Activated T-helper 9 cell treated with anti-CD3 and anti-CD28 coated beads, Interleukin-2, amount 50 U/mL, for 16 hours (primary cell): ENCODE measurements around the gene AHSP.
"Not testable (repeated sequence)": the region's sequence is repeated elsewhere in the genome, so short reads cannot be mapped to it uniquely, and the experiment has no call there.

Experiments
- DNase-seq: peaks from one replicate; pipeline ENCODE4 v3.0.0-alpha.2; 2020; ENCODE audit warnings: low read depth

The AHSP gene

DNA sequence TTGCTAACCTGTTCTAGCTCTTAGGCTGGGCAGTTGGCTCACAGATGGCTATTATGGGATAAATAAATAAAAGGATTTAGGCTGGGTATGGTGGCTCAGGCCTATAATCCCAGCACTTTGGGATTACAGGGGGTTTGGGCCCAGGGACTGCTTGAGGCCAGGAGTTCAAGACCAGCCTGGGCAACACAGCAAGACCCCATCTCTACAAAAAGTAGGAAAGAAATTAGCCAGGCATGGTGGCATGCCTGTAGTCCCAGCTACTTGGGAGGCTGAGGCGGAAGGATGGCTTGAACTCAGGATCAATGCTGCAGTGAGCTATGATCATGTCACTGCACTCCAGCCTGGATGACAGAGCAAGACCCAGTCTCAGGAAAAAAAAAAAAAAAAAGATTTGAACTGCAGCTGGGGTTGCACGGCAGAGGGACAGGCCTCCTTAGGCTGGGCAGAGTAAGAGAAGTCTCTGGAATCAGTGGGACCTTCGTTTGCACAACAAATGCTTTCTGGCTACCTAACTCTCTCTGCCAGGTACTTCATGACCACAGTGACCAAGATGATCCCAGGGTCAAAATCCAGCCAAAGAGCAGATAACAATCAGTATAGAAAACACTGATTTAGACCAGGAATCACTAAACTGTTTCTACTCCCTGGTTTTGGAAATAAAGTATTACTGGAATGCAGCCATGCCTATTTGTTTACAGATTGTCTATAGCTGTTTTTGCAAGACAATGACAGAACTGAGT is 26.3 kb upstream of the AHSP start:
- DNase-seq = no peak

DNA sequence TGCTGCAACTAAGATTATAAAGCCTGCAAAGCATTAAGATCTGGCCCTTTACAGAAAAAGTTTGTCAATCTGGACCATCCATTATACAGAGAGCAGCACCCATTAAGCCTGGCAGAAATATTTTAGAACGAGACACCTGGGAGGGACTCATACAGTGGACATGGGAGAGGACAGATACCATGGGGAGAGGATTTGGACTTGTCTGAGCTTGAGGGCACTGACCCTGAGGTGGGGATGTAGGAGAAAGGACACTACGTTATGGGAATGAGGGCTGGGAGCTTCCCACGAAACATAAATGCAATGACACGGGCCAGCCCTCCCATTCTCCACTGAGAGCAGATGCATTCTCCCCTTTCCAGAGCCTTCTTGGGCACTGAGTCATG is 25.7 kb upstream of the AHSP start:
- no peak for DNase-seq

DNA sequence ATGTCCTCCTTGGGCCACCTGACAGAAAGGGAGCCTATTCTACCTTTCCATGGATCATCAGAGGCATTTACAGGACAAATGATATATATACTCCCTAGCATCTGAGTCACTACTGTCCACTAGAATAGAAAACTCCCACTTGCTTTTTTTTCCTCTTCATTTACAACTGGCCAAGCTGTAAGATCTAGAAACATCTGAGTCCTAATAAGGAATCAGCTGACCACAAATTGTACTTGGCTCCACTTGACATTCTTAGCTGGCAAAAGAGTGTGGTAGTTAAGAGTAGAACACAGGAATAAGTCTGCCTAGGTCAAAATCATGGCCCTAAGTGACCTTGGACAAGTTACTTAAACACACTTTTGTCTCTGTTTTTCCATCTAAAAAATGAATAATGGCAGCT is 24.7 kb upstream of the AHSP start:
- no peak for DNase-seq

DNA sequence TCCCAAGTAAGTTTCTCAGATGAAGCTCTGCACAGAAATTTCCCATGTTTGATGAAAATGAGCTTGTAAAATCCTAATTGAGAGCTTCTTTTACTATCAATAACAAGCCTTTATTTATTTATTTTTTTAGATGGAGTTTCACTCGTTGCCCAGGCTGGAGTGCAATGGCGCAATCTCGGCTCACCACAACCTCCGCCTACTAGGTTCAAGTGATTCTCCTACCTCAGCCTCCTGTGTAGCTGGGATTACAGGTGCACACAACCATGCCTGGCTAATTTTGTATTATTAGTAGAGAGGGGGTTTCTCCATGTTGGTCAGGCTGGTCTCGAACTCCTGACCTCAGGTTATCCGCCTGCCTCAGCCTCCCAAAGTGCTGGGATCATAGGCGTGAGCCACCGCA is 24.1 kb upstream of the AHSP start:
- DNase-seq = not testable (repeated sequence)

DNA sequence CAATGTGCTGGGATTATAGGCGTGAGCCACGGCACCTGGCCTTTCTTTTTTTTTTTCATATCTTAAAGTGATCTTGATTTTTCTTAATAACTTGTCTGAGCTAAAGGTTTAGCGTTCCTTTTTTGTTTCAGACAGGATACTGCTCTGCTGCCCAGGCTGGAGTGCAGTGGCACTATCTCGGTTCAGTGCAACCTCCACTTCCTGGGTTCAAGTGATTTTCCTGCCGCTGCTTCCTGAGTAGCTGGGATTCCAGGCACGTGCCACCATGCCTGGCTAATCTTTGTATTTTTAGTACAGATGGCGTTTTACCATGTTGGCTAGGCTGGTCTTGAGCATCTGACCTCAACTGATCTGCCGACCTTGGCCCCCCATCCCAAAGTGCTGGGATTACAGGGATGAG is 23.5 kb upstream of the AHSP start:
- no peak for DNase-seq

DNA sequence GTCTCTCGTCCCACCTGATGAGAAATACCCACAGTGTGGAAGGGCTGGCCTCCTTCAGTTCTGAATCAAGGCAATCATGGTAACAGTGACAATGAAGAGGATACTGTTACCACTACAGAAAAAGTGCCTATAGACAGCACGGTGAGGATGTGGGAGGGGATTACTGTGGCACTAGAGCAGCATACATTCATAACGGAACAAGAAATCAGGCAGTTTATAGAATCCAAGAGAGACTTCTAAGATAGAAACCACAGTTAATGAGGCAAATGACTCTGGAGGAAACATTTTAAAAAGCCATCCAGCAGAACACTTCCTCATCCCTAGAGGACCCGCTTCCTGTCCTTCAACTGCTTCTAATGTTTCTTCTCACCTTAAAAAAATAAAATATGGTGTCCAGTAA is 22.2 kb upstream of the AHSP start:
- DNase-seq = no peak

DNA sequence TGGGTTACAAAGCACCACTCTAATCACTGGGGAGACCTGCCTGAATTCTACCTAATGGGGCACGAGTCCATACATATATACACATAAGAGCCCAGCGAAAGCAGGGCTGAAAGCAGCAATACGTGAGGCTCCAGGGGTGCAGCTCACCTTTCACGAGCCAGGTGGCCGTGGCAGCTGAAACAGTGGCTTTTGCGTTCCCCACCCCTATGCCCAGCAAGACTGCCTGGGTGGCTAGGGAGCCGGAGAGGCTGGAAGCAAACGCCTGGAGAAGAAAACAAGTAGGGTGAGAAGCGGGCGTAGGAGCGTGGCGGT is 20.1 kb upstream of the AHSP start:
- DNase-seq = no peak

DNA sequence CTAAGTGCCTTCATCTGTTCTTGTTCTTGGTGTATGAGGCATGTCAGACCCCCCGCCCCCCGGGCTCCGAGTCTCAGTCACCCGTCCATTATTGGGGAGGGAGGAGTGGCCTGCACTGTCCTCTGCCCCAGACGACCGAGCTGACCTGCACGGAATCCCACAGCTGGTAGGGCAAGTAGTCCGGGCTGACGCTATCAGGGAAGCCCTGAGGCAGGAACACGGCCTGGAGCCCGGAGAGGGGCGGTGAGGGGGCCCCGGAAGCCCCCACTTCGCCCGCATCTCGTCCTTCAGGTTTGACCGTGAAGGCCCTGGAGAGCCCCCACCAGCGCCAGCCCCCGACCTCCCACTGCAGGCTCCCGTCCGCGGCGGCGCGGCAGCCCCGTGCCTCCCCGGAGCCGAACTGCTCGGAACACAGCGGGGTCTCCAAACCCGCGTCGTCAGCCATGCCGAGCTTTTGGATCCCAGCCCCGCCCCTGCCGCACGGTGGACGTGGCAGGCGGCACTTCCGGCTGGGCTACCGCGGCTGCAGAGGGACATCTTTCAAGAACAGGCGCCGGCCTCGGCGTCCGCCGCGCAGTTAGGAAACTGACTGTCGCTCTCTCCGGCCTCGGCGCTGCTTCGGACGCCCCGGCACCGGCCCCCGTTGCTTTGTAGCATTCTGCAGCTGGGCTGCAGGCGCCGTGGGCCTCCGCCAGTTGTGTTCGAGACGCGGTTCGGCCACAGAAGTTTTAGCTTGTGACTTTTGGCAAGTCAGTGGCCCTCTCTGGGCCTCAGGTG is 19.6 kb upstream of the AHSP start, which contains the start of gene RUSF1:
Gene RUSF1 (minus strand): TSS at position 463 of the 777 bp plus-strand sequence. CDS start 18 bp downstream, at position 445.
- DNase-seq = peak; percentile 72

DNA sequence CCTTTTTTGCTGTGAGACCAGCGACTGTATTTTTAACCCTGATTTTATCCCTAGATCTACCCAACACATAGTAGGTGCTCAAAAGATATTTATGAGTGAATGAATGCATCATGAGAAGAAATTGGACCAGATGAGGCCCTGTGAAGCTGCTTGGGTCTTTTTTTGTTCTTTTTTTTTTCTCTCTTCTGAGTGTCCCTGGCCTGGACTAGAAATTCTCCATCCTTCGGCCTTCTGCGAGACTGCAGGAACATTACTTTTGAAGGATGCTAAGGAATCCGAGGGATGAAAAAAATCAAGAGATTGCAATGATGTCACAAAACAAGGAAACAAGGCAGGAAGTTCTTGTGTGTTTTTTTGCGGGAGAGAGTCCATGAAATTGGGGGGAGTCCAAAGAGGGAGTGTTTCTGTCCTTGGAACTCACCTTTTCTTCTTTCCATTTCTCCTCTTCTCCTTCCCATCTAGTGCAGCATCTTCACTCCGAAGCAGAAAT is 18.9 kb upstream of the AHSP start:
- no peak for DNase-seq

DNA sequence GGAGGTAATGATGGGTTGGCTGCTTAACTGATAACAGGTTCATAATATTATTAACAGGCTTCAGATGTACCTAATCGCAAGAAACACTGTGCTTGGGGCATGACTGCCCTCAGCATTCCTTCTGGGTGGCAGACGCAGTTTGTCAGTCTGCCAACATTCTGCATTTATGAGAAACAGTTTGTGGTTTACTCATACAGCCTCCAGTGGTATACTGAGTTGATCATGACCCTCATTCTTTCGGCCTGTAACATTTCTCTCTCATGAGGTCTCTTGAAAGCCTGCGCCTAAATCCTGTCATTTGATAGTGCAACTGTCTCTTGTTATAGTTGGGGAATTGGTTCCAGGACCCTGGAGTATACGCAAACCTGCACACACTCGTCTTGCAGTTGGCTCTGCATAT is 14.6 kb upstream of the AHSP start:
- DNase-seq = no peak

DNA sequence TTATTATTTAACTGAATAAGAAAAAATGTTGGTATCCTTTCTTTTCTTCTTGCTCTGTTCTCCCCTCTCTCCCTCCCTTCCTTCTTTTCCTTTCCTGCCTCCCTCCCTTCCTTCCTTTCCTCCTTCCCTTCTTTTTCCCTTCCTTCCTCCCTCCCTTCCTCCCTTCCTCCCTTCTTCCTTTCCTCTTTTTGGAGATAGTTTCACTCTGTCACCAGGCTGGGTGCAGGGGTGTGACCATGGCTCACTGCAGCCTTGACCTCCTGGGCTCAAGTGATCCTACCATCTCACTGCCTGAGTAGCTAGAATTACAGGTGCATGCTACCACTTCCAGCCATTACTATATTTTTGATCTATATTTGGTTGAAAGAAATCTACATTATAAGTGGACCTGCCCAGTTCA is 13.8 kb upstream of the AHSP start:
- no peak for DNase-seq

DNA sequence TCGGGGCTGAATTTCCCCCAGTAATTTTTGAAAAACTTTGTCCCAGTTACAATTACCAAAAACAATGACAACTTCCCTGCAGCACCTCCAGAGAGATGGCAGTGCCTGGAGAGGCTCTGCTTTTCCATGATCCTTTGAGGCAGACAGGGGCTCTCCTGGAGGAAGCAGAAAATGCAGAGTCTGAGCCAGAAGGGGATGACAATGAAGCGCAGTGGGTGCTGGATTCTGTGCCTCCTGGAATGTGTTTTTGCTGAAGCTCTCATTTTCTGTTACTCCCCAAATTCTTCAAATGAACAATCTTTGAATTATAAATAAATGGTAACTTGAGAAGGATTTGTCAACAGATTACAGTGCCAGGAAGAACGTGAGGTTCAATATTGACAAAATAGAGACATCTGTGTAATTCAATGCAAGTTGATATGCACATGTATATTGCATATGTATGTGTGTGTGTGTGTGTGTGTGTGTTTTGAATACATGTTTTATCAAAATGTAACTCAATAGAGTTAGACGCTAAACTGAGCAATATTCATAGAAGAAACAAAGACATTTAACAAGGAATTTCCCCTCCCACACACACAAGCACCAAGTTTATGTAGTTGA is 9.8 kb upstream of the AHSP start:
- DNase-seq = no peak

DNA sequence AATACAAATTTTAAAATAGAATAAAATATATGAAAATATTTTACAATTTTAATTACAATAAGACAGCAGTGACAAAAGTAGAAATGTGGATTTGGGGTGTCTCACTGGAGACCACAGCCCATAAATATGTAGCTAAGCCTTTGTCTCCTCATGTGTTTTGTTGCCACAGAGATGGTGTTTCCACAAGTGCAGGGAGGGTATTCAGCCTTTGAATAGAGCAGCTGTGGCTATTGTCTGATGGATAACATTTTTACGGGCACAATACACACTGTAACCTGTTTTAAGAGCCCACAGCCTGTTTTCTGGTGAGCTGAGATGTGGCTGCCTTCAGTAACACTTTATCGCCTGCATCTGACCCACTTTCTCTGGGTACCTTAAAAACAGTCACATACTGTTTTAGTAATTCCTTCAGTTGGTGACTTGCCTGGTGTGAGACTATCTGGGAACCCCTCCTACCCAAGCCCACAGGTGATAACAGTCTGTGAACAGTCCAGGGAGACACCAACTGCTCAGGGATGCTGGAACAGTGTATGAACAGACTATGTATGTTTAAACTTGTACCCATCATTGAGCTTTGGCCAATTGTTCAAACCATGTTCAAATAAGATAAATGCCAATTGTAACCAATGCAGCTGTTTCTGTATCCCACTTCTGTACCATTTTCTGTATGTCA is 7.8 kb upstream of the AHSP start:
- no peak for DNase-seq

DNA sequence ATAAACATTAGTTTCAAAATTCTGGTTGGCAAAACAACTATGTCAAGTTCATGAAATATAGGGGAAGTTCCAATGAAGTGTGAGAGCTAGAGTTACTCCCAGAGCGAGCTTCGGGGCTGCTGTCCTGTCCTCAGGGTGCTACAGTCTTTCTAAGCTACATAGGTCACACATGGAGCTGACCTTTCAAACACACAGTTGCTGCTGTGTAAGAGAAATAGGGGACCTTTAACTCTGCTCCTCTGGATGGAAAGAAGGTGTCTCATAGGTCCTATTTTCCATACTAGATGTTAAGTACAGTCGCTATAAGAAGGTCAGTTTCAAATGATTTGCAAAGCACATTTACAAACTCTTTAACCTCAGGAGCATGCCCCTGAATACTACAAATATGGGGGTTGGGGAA is 6.3 kb upstream of the AHSP start:
- DNase-seq = no peak

DNA sequence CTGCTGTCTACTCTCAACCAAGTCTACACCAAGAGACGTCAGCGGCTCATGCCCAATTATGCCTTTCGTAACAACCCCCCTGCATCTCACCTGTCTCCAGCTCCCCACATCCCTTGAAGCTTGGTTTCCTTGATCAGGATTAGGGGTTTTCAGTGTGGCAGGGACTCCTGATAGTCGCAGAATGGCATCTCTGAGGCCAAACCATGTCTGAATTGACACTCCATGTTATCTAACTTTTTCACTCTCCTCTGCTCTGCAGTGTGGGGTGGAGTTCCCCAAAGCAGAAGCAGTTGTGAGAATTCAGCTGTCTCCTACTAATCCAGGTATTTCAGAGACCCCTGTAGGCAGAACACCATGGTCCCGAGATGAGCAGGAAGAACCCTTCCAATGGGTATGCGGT is 5.6 kb upstream of the AHSP start:
- DNase-seq = no peak

DNA sequence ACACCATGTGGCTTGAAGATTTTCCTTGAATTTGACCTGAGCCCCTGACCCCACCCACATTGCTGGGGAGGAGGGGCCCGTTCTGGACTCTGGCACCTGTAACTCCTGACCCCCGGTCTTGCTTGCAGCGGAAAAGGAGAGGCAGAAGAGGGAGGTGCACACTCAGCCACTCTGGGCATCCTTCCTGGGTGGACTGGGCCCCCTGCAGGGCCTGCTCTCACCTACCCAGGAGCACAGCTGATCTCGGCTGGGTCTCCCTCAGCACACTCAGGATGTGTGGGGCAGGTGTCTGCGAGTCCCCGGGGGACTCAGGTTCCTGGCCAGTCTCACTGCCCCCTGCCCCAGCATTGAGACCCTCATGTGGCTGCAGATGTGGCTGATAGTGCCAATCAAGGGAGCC is 3.9 kb upstream of the AHSP start:
- not testable (repeated sequence) for DNase-seq

DNA sequence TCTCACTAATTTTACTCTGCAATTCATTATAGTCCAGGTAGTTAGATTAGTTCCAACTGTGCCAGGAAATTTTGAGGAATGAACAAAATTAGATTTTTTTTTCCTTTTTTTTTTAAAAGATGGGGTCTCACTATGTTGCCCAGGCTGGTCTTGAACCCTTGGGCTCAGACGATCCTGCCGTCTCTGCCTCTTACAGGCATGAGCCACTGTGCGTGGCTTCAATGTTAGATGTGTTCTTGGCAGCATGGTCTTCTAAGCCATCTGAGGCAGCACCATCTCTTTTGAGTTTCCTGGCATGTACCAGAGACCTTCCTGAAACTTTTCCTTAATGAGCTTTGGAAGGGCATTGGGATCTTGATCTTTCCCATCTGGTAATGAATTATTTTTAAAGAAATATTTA is 2.6 kb upstream of the AHSP start:
- no peak for DNase-seq

DNA sequence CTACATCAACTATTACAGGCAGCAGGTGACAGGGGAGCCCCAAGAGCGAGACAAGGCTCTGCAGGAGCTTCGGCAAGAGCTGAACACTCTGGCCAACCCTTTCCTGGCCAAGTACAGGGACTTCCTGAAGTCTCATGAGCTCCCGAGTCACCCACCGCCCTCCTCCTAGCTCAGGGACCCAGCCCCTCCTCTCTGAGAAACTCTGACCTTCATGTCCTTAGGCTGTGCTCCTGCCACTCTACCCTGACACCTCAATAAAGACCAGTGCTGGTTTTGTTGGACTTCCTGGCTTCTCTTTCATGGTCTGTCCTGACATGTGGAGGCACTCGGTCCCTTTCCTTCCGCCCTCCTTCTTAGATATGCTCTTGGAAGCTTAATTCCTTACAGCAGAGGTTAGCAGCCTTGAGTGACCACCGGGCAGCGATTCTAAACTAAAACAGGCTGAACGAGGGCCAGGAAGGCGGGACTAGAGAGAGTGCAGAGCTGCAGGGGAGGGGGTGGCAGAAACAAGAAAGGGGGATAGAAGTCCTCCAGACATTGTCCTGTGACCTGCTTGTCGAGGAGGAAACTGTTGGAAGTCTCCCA is 915 bp downstream of the AHSP start:
- no peak for DNase-seq

DNA sequence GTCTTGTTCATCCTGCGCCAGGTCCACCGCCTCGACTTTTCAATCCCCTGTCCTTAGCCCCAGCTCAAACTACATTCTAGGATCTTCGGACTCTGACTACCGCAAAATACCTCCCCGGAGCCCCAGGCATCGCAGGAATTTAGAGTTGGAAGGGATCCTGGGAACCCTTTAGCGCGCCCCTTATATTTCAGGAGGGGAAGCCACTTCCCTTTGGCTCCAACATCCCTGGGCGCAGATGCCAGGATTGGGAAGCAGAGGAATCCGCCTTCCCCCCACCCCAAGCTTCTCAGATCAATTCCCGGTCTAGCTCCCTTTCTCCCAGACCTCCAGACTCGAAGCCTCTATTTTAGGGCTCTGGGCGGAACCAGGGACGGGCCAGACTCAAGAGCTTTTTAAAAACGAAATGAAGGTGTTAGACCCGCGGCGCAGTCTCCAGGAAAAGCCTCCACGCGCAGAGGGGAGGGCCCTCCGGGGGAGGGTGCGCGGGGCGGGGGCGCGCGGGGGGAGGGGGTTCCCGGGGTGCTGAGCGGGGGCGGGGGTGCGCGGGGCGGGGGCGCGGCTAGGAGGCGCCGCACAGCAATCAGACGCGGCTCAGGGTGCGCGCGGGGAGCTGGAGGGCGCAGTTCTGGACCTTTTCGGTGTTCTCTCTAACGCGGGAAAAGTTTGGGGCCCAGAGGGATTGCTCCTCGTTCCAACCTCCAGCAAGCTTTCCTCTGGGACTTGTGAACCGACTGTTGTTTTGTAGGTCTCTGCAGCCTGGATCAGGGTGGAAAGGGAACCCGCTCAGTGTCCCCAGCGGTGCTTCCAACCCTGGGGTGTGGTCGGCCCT is 1.6 kb downstream of the AHSP start:
- DNase-seq = no peak

DNA sequence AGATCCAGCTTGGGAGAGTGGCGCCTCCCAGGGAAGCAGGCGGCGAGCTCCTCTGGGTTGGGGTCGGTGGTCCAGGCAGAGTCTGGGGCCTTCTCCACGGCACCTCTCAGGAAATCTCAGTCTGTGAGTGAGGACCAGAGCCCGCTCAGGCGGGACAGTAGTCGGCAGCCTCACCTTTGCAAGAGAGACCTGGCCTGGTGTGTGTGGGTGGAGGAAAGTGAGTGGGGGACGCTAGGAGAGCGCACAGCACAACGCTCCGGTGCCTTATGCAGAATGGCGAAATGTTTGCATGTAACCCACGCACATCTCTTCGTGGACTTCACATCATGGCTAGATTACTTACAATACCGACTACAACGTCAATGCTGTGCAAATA is 2.2 kb downstream of the AHSP start:
- DNase-seq = no peak

DNA sequence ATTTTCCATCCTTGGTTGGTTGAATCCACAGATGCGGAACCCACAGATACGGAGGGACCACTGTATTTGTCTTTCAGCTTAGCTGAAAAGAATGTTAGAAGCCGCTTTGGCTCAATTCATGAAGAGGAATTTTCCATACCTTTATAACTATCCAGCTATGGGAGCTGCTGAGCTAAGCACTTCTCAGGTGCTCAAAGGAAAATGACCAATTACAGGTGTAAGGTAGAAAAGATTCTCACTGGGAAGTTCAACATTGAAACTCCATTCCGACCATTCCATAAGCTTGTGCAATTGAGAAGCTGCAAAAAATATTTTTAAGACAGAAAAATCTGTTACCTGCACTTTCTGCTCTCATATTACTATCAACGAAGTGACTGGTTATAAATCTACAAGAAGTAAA is 2.7 kb downstream of the AHSP start:
- no peak for DNase-seq

DNA sequence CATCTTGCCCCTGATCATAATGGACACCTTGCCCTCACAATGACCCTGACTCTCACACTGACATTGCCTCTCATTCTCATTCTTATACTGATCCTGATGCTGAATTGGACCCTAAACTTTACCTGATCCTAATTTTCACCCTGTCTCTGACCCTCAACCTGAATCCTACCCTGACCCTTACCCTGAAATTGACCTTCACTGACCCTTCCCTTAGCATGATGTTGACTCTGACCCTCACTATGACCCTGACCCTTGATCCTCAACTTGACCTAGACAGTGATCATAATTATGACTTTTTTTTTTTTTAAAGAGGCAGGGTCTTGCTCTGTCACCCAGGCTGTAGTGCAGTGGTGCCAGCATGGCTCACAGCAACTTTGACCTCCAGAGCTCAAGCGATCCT is 3.4 kb downstream of the AHSP start:
- DNase-seq = no peak
